ENCODE data around the gene NMBR. TPM values are rescaled to one million over a fixed set of nuclear protein-coding genes. Genes with fewer than 3 reads are reported as not detected.

Gene NMBR
- total RNA-seq, 1 experiment from 2014 or later = not detected

DNA sequence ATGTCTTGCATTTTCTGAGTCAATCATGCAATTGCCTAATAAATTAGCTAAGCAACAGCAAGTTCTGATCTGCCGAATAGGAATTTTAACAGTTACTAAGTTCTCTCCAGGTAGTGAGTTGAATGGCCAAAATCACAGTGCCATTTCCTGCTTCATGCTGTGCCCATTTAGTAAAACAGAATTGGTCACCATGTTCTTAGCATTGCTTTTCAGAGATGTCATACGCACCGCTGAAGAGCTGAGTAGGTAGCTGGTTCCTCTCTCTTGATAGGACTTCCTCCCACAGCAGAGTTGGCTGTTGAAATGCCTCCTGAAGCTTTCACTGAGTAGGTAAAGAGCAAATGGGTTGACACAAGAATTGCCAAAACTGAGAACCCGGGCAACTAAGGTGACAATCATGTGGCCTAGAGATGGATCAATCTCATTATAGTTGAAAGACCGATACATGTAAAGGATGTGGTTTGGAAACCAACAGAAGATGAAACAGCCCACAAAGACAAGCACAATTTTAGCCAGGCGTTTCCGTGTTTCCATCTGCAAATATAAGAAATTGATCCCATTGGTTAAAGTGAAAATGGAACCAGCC is 71.3 kb downstream of the NMBR start:
- Histone ChIP-seq H3K4me1 (ENCODE audit: control insufficient read depth, insufficient read depth, low read length) (no peaks in the 10 kb centered on the region), H3K36me3 (ENCODE audit: control insufficient read depth, insufficient read depth, low read length) (no peaks in the 10 kb centered on the region), H3K9me3 (ENCODE audit: control insufficient read depth, insufficient read depth, low read depth, low read length) (no peaks in the 10 kb centered on the region), H3K27ac (ENCODE audit: low read length) (no peak overlapping the region), H3K27me3 (ENCODE audit: control insufficient read depth, insufficient read depth, low read length) (no peaks in the 10 kb centered on the region), H3K4me3 (ENCODE audit: low read depth in 2 of 2, low read length in 2 of 2) (no peak overlapping the region)
- intact Hi-C loops (cut with micrococcal nuclease; ENCODE audit: unreplicated experiment) = no loop called here
- in situ Hi-C loops (cut with HindIII; ENCODE audit: low pct_unique_long_range_greater_than_20kb, low sequenced_read_pairs) = no loop called here
- DNase-seq (ENCODE audit: low read depth, low spot score) (no peak), ATAC-seq (no peak)
- TF ChIP-seq, protein P1, sequence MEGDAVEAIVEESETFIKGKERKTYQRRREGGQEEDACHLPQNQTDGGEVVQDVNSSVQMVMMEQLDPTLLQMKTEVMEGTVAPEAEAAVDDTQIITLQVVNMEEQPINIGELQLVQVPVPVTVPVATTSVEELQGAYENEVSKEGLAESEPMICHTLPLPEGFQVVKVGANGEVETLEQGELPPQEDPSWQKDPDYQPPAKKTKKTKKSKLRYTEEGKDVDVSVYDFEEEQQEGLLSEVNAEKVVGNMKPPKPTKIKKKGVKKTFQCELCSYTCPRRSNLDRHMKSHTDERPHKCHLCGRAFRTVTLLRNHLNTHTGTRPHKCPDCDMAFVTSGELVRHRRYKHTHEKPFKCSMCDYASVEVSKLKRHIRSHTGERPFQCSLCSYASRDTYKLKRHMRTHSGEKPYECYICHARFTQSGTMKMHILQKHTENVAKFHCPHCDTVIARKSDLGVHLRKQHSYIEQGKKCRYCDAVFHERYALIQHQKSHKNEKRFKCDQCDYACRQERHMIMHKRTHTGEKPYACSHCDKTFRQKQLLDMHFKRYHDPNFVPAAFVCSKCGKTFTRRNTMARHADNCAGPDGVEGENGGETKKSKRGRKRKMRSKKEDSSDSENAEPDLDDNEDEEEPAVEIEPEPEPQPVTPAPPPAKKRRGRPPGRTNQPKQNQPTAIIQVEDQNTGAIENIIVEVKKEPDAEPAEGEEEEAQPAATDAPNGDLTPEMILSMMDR (IDR thresholded peaks at IDR 0.05) = no peak
- no peak for TF ChIP-seq SIN3A (IDR thresholded peaks at IDR 0.05; ENCODE audit: borderline replicate concordance, insufficient read depth, low read depth, low read length)
- TF ChIP-seq TCF7L2 (IDR thresholded peaks at IDR 0.05; ENCODE audit: low read depth, low read length) = no peak
- TF ChIP-seq POLR2AphosphoS5 (IDR thresholded peaks at IDR 0.05; ENCODE audit: low read depth, low read length) = no peak
- TF ChIP-seq, protein P2, sequence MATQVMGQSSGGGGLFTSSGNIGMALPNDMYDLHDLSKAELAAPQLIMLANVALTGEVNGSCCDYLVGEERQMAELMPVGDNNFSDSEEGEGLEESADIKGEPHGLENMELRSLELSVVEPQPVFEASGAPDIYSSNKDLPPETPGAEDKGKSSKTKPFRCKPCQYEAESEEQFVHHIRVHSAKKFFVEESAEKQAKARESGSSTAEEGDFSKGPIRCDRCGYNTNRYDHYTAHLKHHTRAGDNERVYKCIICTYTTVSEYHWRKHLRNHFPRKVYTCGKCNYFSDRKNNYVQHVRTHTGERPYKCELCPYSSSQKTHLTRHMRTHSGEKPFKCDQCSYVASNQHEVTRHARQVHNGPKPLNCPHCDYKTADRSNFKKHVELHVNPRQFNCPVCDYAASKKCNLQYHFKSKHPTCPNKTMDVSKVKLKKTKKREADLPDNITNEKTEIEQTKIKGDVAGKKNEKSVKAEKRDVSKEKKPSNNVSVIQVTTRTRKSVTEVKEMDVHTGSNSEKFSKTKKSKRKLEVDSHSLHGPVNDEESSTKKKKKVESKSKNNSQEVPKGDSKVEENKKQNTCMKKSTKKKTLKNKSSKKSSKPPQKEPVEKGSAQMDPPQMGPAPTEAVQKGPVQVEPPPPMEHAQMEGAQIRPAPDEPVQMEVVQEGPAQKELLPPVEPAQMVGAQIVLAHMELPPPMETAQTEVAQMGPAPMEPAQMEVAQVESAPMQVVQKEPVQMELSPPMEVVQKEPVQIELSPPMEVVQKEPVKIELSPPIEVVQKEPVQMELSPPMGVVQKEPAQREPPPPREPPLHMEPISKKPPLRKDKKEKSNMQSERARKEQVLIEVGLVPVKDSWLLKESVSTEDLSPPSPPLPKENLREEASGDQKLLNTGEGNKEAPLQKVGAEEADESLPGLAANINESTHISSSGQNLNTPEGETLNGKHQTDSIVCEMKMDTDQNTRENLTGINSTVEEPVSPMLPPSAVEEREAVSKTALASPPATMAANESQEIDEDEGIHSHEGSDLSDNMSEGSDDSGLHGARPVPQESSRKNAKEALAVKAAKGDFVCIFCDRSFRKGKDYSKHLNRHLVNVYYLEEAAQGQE (IDR thresholded peaks at IDR 0.05; ENCODE audit: insufficient read depth in 1 of 2, low read depth in 2 of 2, low read length in 1 of 2) = no peak
- ChIA-PET CTCF (no interaction called here), POLR2A (interaction anchor here (0.6 kb wide), 1 partner anchor 120 kb away, joined by 5 read pairs; no protein-coding TSS in a partner anchor)
- BruUV-seq (replicated peaks) = no TSS peak

DNA sequence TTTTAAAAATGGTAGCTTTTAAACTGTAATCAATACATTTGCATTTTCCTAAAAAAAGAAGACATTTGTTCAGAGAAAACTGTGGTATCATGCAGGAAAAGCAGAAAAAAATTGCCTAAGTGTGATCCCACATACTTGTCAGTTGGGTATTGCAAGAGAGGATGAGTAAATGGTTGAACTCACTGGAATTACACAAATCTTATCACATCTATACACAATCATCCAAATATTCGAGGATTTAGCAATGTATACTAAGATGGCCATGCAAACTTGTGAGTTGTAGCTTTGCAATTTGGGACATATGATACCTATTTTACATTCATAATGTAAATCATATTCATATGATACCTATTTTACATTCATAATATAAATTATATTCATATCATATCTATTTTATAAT is 72.4 kb downstream of the NMBR start:
- no peak for DNase-seq (ENCODE audit: low read depth, low spot score)
- ChIA-PET POLR2A (no interaction called here), CTCF (no interaction called here)
- intact Hi-C loops (cut with micrococcal nuclease; ENCODE audit: unreplicated experiment) = no loop called here
- no TSS peak for BruUV-seq (replicated peaks)
- in situ Hi-C loops (cut with HindIII; ENCODE audit: low pct_unique_long_range_greater_than_20kb, low sequenced_read_pairs) = no loop called here
- Histone ChIP-seq H3K36me3 (ENCODE audit: control insufficient read depth, insufficient read depth, low read length) (no peaks in the 10 kb centered on the region), H3K27me3 (ENCODE audit: control insufficient read depth, insufficient read depth, low read length) (no peaks in the 10 kb centered on the region), H3K4me3 (ENCODE audit: low read depth in 2 of 2, low read length in 2 of 2) (no peak overlapping the region), H3K4me1 (ENCODE audit: control insufficient read depth, insufficient read depth, low read length) (no peaks in the 10 kb centered on the region), H3K27ac (ENCODE audit: low read length) (no peak overlapping the region), H3K9me3 (ENCODE audit: control insufficient read depth, insufficient read depth, low read depth, low read length) (no peaks in the 10 kb centered on the region)
- no peak for ATAC-seq
- TF ChIP-seq, protein P2 (IDR thresholded peaks at IDR 0.05; ENCODE audit: insufficient read depth in 1 of 2, low read depth in 2 of 2, low read length in 1 of 2) = no peak
- TF ChIP-seq, protein P1 (IDR thresholded peaks at IDR 0.05) = no peak
- TF ChIP-seq POLR2AphosphoS5 (IDR thresholded peaks at IDR 0.05; ENCODE audit: low read depth, low read length) = no peak
- TF ChIP-seq TCF7L2 (IDR thresholded peaks at IDR 0.05; ENCODE audit: low read depth, low read length) = no peak
- no peak for TF ChIP-seq SIN3A (IDR thresholded peaks at IDR 0.05; ENCODE audit: borderline replicate concordance, insufficient read depth, low read depth, low read length)

Measured in Panc1 (cell line).